Raji (cell line): Measurements from ENCODE around the gene FIZ1.

Source experiments
- POLR2A ChIP-seq: IDR thresholded peaks from 2 replicates; pipeline ENCODE4 v1.6.1; 2011; ENCODE audit warnings: low read depth, low read length, control low read depth; ENCODE audit not compliant: insufficient read depth

Gene FIZ1

GRCh38 chr19:55621205-55621672, 21.9 kb upstream of the FIZ1 start:
- no peak for TF ChIP-seq POLR2A

- no peak for TF ChIP-seq POLR2A
These were observed 21.3 kb upstream of the FIZ1 start for GRCh38 chr19:55620410-55621204.

- TF ChIP-seq POLR2A: no peak
These were observed 20.0 kb upstream of the FIZ1 start for GRCh38 chr19:55619286-55619685.

- TF ChIP-seq POLR2A: no peak
These were observed 19.1 kb upstream of the FIZ1 start for GRCh38 chr19:55618426-55618825.

GRCh38 chr19:55617426-55617825, 18.1 kb upstream of the FIZ1 start:
- no peak for TF ChIP-seq POLR2A

- TF ChIP-seq POLR2A: no peak
These were observed 17.1 kb upstream of the FIZ1 start for GRCh38 chr19:55616395-55616875.

- TF ChIP-seq POLR2A: no peak
These were observed 16.5 kb upstream of the FIZ1 start for GRCh38 chr19:55615543-55616394.

- no peak for TF ChIP-seq POLR2A
These were observed 15.6 kb upstream of the FIZ1 start for GRCh38 chr19:55614711-55615542.

GRCh38 chr19:55613930-55614710, 14.8 kb upstream of the FIZ1 start:
- no peak for TF ChIP-seq POLR2A

GRCh38 chr19:55613396-55613795, 14.1 kb upstream of the FIZ1 start:
- no peak for TF ChIP-seq POLR2A

- TF ChIP-seq POLR2A: no peak
These were observed 12.8 kb upstream of the FIZ1 start for GRCh38 chr19:55611983-55612645.

GRCh38 chr19:55611300-55611982, 12.1 kb upstream of the FIZ1 start:
- TF ChIP-seq POLR2A: no peak

- TF ChIP-seq POLR2A: no peak
These were observed 10.0 kb upstream of the FIZ1 start for GRCh38 chr19:55609326-55609725.
